Tibial artery (tissue), 4 donors: ENCODE data around the gene SLC38A10.

Experiments used
- DNase-seq, 2 donors: peaks; one replicate each; pipeline ENCODE4 v3.0.0-alpha.2; 2019
- H3K27ac ChIP-seq, 2 donors: fragments of 200-600 bp; sonication (generic) in 1 of 2; 1 replicate in 1 of 2; 2 replicates in 1 of 2; pipeline ENCODE4 v1.5.1; 2018 to 2019; ENCODE audit warnings: mild to moderate bottlenecking in 1 of 2
- H3K27me3 ChIP-seq, 2 donors: fragments of 200-600 bp; sonication (generic) in 1 of 2; one replicate each; pipeline versions ENCODE4 v1.5.1 to v1.6.0; 2016 to 2019
- H3K36me3 ChIP-seq, 3 donors: fragments of 200-600 bp; sonication (generic) in 2 of 3; one replicate each; pipeline ENCODE4 v1.5.1; 2016 to 2019; ENCODE audit warnings: mild to moderate bottlenecking in 2 of 3
- H3K4me1 ChIP-seq, 4 donors: fragments of 200-600 bp; sonication (generic) in 2 of 4; 1 replicate in 3 of 4; 2 replicates in 1 of 4; pipeline ENCODE4 v1.5.1; 2016 to 2019
- H3K4me3 ChIP-seq, 2 donors: fragments of 200-600 bp; sonication (generic) in 1 of 2; 1 replicate in 1 of 2; 2 replicates in 1 of 2; pipeline ENCODE4 v1.5.1; 2018 to 2019; ENCODE audit warnings: mild to moderate bottlenecking in 2 of 2
- H3K9me3 ChIP-seq, 3 donors: fragments of 200-600 bp; sonication (generic) in 1 of 3; one replicate each; pipeline ENCODE4 v1.5.1; 2016 to 2019
- intact Hi-C: fragments of 100-400 bp; cut with DNase I; formaldehyde crosslinking; loops from one replicate; pipeline ENCODE4 v1.15.0; 2023; ENCODE audit warnings: low total_unique reads
- TF ChIP-seq, protein P1 (sequence below), 2 experiments: fragments of 200-600 bp in 1 of 2; fragments of 450-650 bp in 1 of 2; IDR thresholded peaks; one replicate each; pipeline ENCODE4 v1.5.1; 2017 to 2019; ENCODE audit warnings: antibody characterized with exemption in 2 of 2, mild to moderate bottlenecking in 1 of 2, moderate library complexity in 1 of 2

SLC38A10 gene

DNA sequence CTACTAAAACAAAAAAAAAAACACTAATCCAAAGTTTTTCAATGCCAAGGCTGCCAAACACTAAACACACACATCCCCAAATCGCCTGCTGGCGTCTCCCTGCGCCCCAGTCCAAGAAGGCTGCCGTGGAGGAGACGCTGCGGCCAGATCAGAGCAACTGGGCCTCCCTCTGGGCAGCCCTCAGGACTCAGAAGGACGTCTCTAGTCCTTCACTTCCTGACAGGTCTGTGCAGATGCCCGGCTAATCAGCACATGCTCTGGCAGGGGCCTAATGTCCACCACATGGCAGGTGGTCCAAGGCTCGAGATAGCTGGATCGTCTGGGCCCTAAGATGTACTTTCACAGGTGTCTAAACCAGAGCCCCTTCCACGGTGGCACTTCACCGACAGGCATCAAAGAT is 2.7 kb downstream of the SLC38A10 start:
- no peaks in the 10 kb centered on the region for H3K27me3 ChIP-seq
- TF ChIP-seq, protein P1, sequence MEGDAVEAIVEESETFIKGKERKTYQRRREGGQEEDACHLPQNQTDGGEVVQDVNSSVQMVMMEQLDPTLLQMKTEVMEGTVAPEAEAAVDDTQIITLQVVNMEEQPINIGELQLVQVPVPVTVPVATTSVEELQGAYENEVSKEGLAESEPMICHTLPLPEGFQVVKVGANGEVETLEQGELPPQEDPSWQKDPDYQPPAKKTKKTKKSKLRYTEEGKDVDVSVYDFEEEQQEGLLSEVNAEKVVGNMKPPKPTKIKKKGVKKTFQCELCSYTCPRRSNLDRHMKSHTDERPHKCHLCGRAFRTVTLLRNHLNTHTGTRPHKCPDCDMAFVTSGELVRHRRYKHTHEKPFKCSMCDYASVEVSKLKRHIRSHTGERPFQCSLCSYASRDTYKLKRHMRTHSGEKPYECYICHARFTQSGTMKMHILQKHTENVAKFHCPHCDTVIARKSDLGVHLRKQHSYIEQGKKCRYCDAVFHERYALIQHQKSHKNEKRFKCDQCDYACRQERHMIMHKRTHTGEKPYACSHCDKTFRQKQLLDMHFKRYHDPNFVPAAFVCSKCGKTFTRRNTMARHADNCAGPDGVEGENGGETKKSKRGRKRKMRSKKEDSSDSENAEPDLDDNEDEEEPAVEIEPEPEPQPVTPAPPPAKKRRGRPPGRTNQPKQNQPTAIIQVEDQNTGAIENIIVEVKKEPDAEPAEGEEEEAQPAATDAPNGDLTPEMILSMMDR (IDR thresholded peaks at IDR 0.05), result no peak
- H3K9me3 ChIP-seq, result no peaks in the 10 kb centered on the region
- H3K4me1 ChIP-seq, result peaks cover 0 to 44% (median 31%) of the 10 kb centered on the region in 4 donors
- H3K4me3 ChIP-seq, result no peak overlapping the region
- H3K27ac ChIP-seq, result peak overlapping the region in 1 of 2 donors; percentile 92
- no peak for DNase-seq
- peaks cover 0 to 21% (median 19%) of the 10 kb centered on the region in 3 donors for H3K36me3 ChIP-seq
- intact Hi-C loops, result loop anchor here (5.0 kb wide), 2 partner anchors 95 to 190 kb away; no protein-coding TSS in a partner anchor

DNA sequence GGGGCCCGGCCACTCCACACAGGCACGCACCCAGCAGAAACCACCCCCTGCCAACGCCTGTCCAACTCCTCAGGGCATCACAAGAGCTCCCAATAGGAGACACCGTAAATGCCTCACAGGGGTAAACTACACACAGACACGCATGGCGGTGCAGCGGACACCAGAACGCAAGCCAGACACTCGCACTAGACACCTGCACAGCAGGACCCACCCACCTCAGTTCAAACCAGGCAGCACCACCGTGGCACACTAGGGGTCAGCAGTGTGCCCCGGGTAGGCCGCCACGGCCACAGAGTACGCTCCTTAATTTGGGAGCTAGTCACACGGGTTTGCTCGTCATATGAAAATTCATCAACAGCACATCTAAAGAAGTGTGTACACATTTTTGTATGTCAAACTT is 3.4 kb downstream of the SLC38A10 start:
- Histone ChIP-seq H3K4me3 (no peak overlapping the region), H3K4me1 (peaks cover 0 to 44% (median 31%) of the 10 kb centered on the region in 4 donors), H3K36me3 (peaks cover 0 to 27% (median 27%) of the 10 kb centered on the region in 3 donors), H3K9me3 (no peaks in the 10 kb centered on the region), H3K27ac (peak overlapping the region in 1 of 2 donors; percentile 92), H3K27me3 (no peaks in the 10 kb centered on the region)
- TF ChIP-seq, protein P1 (IDR thresholded peaks at IDR 0.05), result peak; percentile 73 to 84
- DNase-seq, result peak; percentile 73 to 84
- intact Hi-C loops, result loop anchor here (5.0 kb wide), 2 partner anchors 96 to 191 kb away; no protein-coding TSS in a partner anchor

DNA sequence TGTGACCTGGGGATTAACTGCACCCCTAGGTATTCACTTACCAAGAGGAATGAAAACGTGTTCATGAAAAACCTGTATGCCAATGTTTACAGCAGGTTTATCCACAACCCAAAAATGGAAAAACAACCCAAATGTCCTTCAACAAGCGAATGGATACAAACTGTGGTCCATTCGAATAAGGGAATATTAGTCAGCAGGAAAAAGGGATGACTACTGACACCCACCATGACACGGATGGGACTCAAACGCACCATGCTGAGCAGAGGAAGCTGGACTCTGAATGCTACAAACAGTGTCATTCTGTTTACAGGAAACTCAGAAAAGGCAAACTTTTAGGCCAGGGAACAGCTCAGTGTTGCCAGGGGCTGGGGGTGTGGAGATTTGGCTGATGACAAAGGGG is 4.9 kb downstream of the SLC38A10 start:
- no peaks in the 10 kb centered on the region for H3K9me3 ChIP-seq
- H3K27me3 ChIP-seq, result no peaks in the 10 kb centered on the region
- TF ChIP-seq, protein P1 (IDR thresholded peaks at IDR 0.05), result no peak
- H3K27ac ChIP-seq, result no peak overlapping the region
- H3K4me1 ChIP-seq, result peaks cover 0 to 45% (median 37%) of the 10 kb centered on the region in 4 donors
- intact Hi-C loops, result loop anchor here (5.0 kb wide), 2 partner anchors 97 to 192 kb away; no protein-coding TSS in a partner anchor
- no peak for DNase-seq
- H3K4me3 ChIP-seq, result no peak overlapping the region
- peaks cover 0 to 29% (median 27%) of the 10 kb centered on the region in 3 donors for H3K36me3 ChIP-seq

DNA sequence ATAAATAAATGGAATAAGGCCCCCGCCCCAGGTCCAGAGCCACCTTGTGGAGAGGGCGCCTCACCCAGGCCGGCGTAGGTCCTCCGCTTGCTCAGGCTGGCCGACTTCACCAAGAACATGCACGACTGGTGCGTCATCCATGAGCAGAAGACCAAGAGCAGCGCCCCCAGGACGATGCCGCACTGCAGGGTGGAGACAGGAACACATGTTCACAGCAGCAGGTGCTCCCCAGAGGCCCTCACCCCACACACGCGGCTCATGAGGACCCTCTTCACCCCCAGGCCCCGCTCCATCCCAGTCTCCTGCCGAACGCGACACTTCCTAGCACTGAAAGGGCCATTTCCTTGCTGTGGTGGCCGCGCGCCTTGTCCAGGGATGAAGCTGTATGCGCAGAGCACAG is 5.5 kb downstream of the SLC38A10 start:
- TF ChIP-seq, protein P1 (IDR thresholded peaks at IDR 0.05), result no peak
- intact Hi-C loops, result loop anchor here (5.0 kb wide), 2 partner anchors 98 to 193 kb away; no protein-coding TSS in a partner anchor
- H3K27me3 ChIP-seq, result no peaks in the 10 kb centered on the region

DNA sequence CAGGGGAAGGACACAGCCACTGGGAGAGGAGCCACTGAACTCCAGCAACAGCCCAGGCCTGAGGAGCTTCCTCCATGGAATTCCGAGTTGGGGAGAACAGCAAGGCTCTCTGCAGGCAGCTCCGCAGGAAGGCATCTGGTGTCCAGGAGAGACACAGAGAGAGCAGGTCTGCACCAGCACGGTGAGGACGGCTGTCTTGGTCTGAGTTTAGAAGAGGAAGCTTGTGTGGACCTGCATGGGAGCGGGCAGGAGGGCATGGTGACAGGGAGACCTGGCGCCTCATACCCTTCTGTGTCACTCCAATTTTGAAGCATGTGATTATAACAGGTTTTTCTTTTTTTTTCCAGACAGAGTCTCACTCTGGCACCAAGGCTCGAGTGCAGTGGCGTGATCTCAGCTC is 6.4 kb downstream of the SLC38A10 start:
- intact Hi-C loops, result no loop called here
- DNase-seq, result no peak

More for the DNA sequence above, 5.5 kb downstream of the SLC38A10 start:
- no peak for DNase-seq
- Histone ChIP-seq H3K36me3 (peaks cover 0 to 29% (median 27%) of the 10 kb centered on the region in 3 donors), H3K4me3 (no peak overlapping the region), H3K9me3 (no peaks in the 10 kb centered on the region), H3K4me1 (peaks cover 0 to 47% (median 41%) of the 10 kb centered on the region in 4 donors), H3K27ac (no peak overlapping the region)

More for the DNA sequence above, 6.4 kb downstream of the SLC38A10 start:
- Histone ChIP-seq H3K27me3 (no peaks in the 10 kb centered on the region), H3K36me3 (peaks cover 0 to 33% (median 30%) of the 10 kb centered on the region in 3 donors), H3K4me1 (peaks cover 0 to 41% (median 34%) of the 10 kb centered on the region in 4 donors), H3K4me3 (no peak overlapping the region), H3K27ac (no peak overlapping the region), H3K9me3 (no peaks in the 10 kb centered on the region)
- TF ChIP-seq, protein P1 (IDR thresholded peaks at IDR 0.05), result no peak
